GM12892 (cell line): ENCODE data around the gene BDNF.
A peak's percentile ranks its signal among the peaks of the same experiment; 100 is the strongest.

ENCODE experiments used
- DNase-seq: peaks from one replicate; pipeline ENCODE4 v3.0.0; 2011; ENCODE audit not compliant: insufficient read length
- FAIRE-seq: peaks from 2 replicates; lab custom pipeline; 2011; peaks lifted over from hg19 to GRCh38; lab: Jason Lieb, UNC
- POLR2A ChIP-seq: IDR thresholded peaks from 2 replicates; pipeline ENCODE4 v1.6.1; 2011; ENCODE audit warnings: low read depth, low read length, control low read depth
- POLR2AphosphoS5 ChIP-seq: IDR thresholded peaks from 2 replicates; pipeline ENCODE4 v1.6.1; 2011; ENCODE audit warnings: low read depth, low read length, control low read depth
- TAF1 ChIP-seq: IDR thresholded peaks from 2 replicates; pipeline ENCODE4 v1.6.1; 2011; ENCODE audit warnings: low read depth, mild to moderate bottlenecking, control low read depth, low read length, borderline replicate concordance

BDNF gene

GRCh38 chr11:27702811-27703210, 2.6 kb upstream of the BDNF start:
- DNase-seq (no peak), FAIRE-seq (no peak)
- TF ChIP-seq POLR2A: no peak
- TF ChIP-seq POLR2AphosphoS5: no peak

GRCh38 chr11:27701355-27702105, 1.3 kb upstream of the BDNF start:
- no peak for TF ChIP-seq POLR2AphosphoS5
- no peak for TF ChIP-seq POLR2A
- TF ChIP-seq TAF1: no peak
- peak; percentile 73 for FAIRE-seq
- no peak for DNase-seq

- TF ChIP-seq TAF1 (no peak), POLR2AphosphoS5 (no peak), POLR2A (no peak)
- DNase-seq: no peak
- FAIRE-seq: no peak
Measured at GRCh38 chr11:27699926-27700350, 317 bp downstream of the BDNF start.

GRCh38 chr11:27699242-27699925, 871 bp downstream of the BDNF start:
- TF ChIP-seq POLR2AphosphoS5: no peak
- TF ChIP-seq POLR2A: no peak
- no peak for TF ChIP-seq TAF1
- FAIRE-seq (no peak), DNase-seq (no peak)

GRCh38 chr11:27698872-27699241, 1.4 kb downstream of the BDNF start:
- DNase-seq (no peak), FAIRE-seq (peak; percentile 70)
- TF ChIP-seq POLR2A: no peak
- no peak for TF ChIP-seq TAF1
- TF ChIP-seq POLR2AphosphoS5: no peak

- TF ChIP-seq TAF1 (no peak), POLR2A (no peak), POLR2AphosphoS5 (no peak)
- FAIRE-seq: no peak
- no peak for DNase-seq
Measured at GRCh38 chr11:27697679-27698275, 2.5 kb downstream of the BDNF start.

- no peak for TF ChIP-seq POLR2AphosphoS5
- TF ChIP-seq POLR2A: no peak
- no peak for TF ChIP-seq TAF1
- FAIRE-seq: no peak
- DNase-seq: no peak
Measured at GRCh38 chr11:27696961-27697360, 3.3 kb downstream of the BDNF start.

- TF ChIP-seq POLR2A: no peak
- TF ChIP-seq TAF1: no peak
- no peak for TF ChIP-seq POLR2AphosphoS5
- FAIRE-seq (no peak), DNase-seq (no peak)
Measured at GRCh38 chr11:27696115-27696514, 4.1 kb downstream of the BDNF start.

GRCh38 chr11:27694992-27695391, 5.3 kb downstream of the BDNF start:
- FAIRE-seq (no peak), DNase-seq (no peak)

GRCh38 chr11:27693398-27693797, 6.9 kb downstream of the BDNF start:
- TF ChIP-seq TAF1: no peak
- FAIRE-seq: no peak
- DNase-seq: no peak

More at GRCh38 chr11:27694992-27695391, 5.3 kb downstream of the BDNF start:
- no peak for TF ChIP-seq TAF1
- no peak for TF ChIP-seq POLR2A
- no peak for TF ChIP-seq POLR2AphosphoS5

GRCh38 chr11:27692781-27693180, 7.5 kb downstream of the BDNF start:
- FAIRE-seq (no peak), DNase-seq (no peak)
- TF ChIP-seq POLR2AphosphoS5 (no peak), TAF1 (no peak), POLR2A (no peak)

- no peak for TF ChIP-seq POLR2AphosphoS5
- no peak for TF ChIP-seq TAF1
- TF ChIP-seq POLR2A: no peak
- no peak for FAIRE-seq
- no peak for DNase-seq
Measured at GRCh38 chr11:27688076-27688475, 12.2 kb downstream of the BDNF start.
